Endothelial cell of umbilical vein (primary cell): ENCODE data around the gene SWI5. TPM values are rescaled to one million over a fixed set of nuclear protein-coding genes. Genes with fewer than 3 reads are reported as not detected.

Experiments
- BruUV-seq: library from RNA; stranded (reverse); fragments of 400-500 nt; replicated peaks from 2 replicates; lab custom pipeline; 2021; lab: Mats Ljungman, UMichigan
- CTCF ChIA-PET: fragments of 300-600, 350-600 bp; sonication (Branson Sonifier 250); formaldehyde crosslinking; loops from one replicate; lab custom pipeline; 2021; ENCODE audit warnings: antibody characterized with exemption, inconsistent platforms; lab: Charles Lee
- POLR2A ChIA-PET: fragments of 300-600, 350-600 bp; sonication (Branson Sonifier 250); formaldehyde crosslinking; loops from one replicate; lab custom pipeline; 2021; ENCODE audit warnings: antibody characterized with exemption, inconsistent platforms; lab: Charles Lee
- DNase-seq: peaks from one replicate; pipeline ENCODE4 v3.0.0-alpha.2; 2011; ENCODE audit warnings: low read depth, low spot score
- FAIRE-seq: peaks from 2 replicates; lab custom pipeline; 2011; peaks lifted over from hg19 to GRCh38; lab: Jason Lieb, UNC
- H2AFZ ChIP-seq: 2 replicates; pipeline ENCODE4 v1.6.0; 2012; ENCODE audit warnings: low read depth, low read length, control low read depth, inconsistent platforms
- H3K27ac ChIP-seq: 2 replicates; pipeline ENCODE4 v1.5.1; 2011; ENCODE audit warnings: low read depth, mild to moderate bottlenecking, control low read depth, low read length, moderate library complexity; ENCODE audit not compliant: insufficient read depth
- H3K27me3 ChIP-seq, 2 experiments: 2 replicates each; pipeline versions ENCODE4 v1.6.0 to v1.6.1; 2011; ENCODE audit warnings: low read length in 2 of 2, mixed read lengths in 1 of 2; ENCODE audit not compliant: control insufficient read depth in 2 of 2, insufficient read depth in 2 of 2
- H3K36me3 ChIP-seq, 2 experiments: 2 replicates in 1 of 2; 3 replicates in 1 of 2; pipeline ENCODE4 v1.5.1; 2011; ENCODE audit warnings: low read length in 2 of 2, mild to moderate bottlenecking in 1 of 2, moderate library complexity in 1 of 2; ENCODE audit not compliant: control insufficient read depth in 2 of 2, insufficient read depth in 2 of 2; ENCODE audit errors: extremely low read depth in 1 of 2
- H3K4me1 ChIP-seq: 3 replicates; pipeline ENCODE4 v1.5.1; 2011; ENCODE audit warnings: mild to moderate bottlenecking, low read length; ENCODE audit not compliant: control insufficient read depth, insufficient read depth; ENCODE audit errors: extremely low read depth
- H3K4me2 ChIP-seq: 2 replicates; pipeline ENCODE4 v1.6.1; 2011; ENCODE audit warnings: low read length, control low read depth, mixed read lengths; ENCODE audit not compliant: insufficient read depth
- H3K4me3 ChIP-seq, 3 experiments: fragments of 200-600 bp in 1 of 3; sonication (generic), shearing (Covaris generic) in 1 of 3; replicated peaks in 1 of 3; 2 replicates each; pipeline ENCODE4 v1.5.1; 2011 to 2016; ENCODE audit warnings: control low read depth in 3 of 3, low read length in 3 of 3, mild to moderate bottlenecking in 2 of 3, inconsistent platforms in 1 of 3, low read depth in 1 of 3, moderate library complexity in 1 of 3; ENCODE audit not compliant: insufficient read depth in 1 of 3
- H3K79me2 ChIP-seq: 2 replicates; pipeline ENCODE4 v1.6.0; 2012; ENCODE audit warnings: low read length, inconsistent platforms; ENCODE audit not compliant: control insufficient read depth, insufficient read depth
- H3K9ac ChIP-seq: replicated peaks from 2 replicates; pipeline ENCODE3; 2011; ENCODE audit warnings: low read length, control low read depth; ENCODE audit not compliant: insufficient read depth; ENCODE audit errors: extremely low read depth
- H3K9me1 ChIP-seq: replicated peaks from 3 replicates; pipeline ENCODE4 v1.6.0; 2011; ENCODE audit warnings: mild to moderate bottlenecking, low read length; ENCODE audit not compliant: control insufficient read depth, insufficient read depth; ENCODE audit errors: extremely low read depth
- H3K9me3 ChIP-seq: replicated peaks from 2 replicates; pipeline ENCODE4 v1.5.1; 2012; ENCODE audit warnings: low read length, inconsistent platforms; ENCODE audit not compliant: control insufficient read depth, insufficient read depth
- H4K20me1 ChIP-seq: replicated peaks from 2 replicates; pipeline ENCODE3; 2011; ENCODE audit warnings: mild to moderate bottlenecking, low read length; ENCODE audit not compliant: control insufficient read depth, insufficient read depth; ENCODE audit errors: extremely low read depth
- EZH2 ChIP-seq: IDR thresholded peaks from 2 replicates; pipeline ENCODE4 v1.6.1; 2012; ENCODE audit warnings: borderline replicate concordance, low read depth, mild to moderate bottlenecking, moderate library complexity, low read length, inconsistent platforms; ENCODE audit not compliant: severe bottlenecking
- FOS ChIP-seq: IDR thresholded peaks from 2 replicates; pipeline ENCODE4 v1.6.1; 2011; ENCODE audit warnings: mild to moderate bottlenecking, low read length, moderate library complexity, borderline replicate concordance; ENCODE audit not compliant: insufficient read depth
- GATA2 ChIP-seq: IDR thresholded peaks from 2 replicates; pipeline ENCODE4 v1.7.0; 2011; ENCODE audit warnings: low read depth, mild to moderate bottlenecking, moderate library complexity, mixed read lengths, low read length; ENCODE audit not compliant: insufficient read length, insufficient read depth
- JUN ChIP-seq: IDR thresholded peaks from 2 replicates; pipeline ENCODE4 v1.6.1; 2011; ENCODE audit warnings: borderline replicate concordance, low read depth; ENCODE audit not compliant: insufficient read length, insufficient read depth
- MYC ChIP-seq: IDR thresholded peaks from one replicate; pipeline ENCODE4 v1.6.1; 2011; ENCODE audit warnings: mild to moderate bottlenecking, low read depth, low read length
- POLR2A ChIP-seq: IDR thresholded peaks from 2 replicates; pipeline ENCODE4 v1.6.1; 2012; ENCODE audit warnings: low read depth, mild to moderate bottlenecking, control low read depth, low read length
- POLR2AphosphoS5 ChIP-seq: IDR thresholded peaks from 2 replicates; pipeline ENCODE4 v1.6.1; 2012; ENCODE audit warnings: low read depth, mild to moderate bottlenecking, control low read depth, low read length, moderate library complexity; ENCODE audit not compliant: insufficient read depth
- dilution Hi-C: fragments of 300-500 bp; cut with MboI; formaldehyde crosslinking; loops from one replicate; pipeline ENCODE4 v1.15.0; 2019; ENCODE audit warnings: low sequenced_read_pairs; ENCODE audit not compliant: extremely low pct_ligation_motif_present
- intact Hi-C: fragments of 100-400 bp; cut with micrococcal nuclease; formaldehyde crosslinking; loops from one replicate; pipeline ENCODE4 v1.10.0; 2022
- polyA plus RNA-seq, 4 experiments: library from polyadenylated mRNA; depleted of rRNA in 3 of 4; stranded (reverse) in 3 of 4; unstranded in 1 of 4; fragments of >200 nt; gene quantifications; 2 replicates each; pipeline versions ENCODE4 v1.2.1 to v1.2.3, GENCODE V29; 2011 to 2012; ENCODE audit warnings: missing spikeins in 1 of 4
- total RNA-seq: library from RNA; stranded (reverse); gene quantifications from 2 replicates; pipeline ENCODE4 v1.2.3, GENCODE V29; 2021
- TF ChIP-seq, protein P1 (sequence below), 2 donors: IDR thresholded peaks; 1 replicate in 1 of 2; 2 replicates in 1 of 2; pipeline ENCODE4 v1.5.1; 2011; ENCODE audit warnings: low read length in 2 of 2, mild to moderate bottlenecking in 2 of 2, moderate library complexity in 2 of 2, control low read depth in 1 of 2, inconsistent platforms in 1 of 2, low read depth in 1 of 2; ENCODE audit not compliant: insufficient read depth in 1 of 2; ENCODE audit errors: extremely low read depth in 1 of 2
- TF ChIP-seq, protein P2 (sequence below): IDR thresholded peaks from 2 replicates; pipeline ENCODE4 v1.6.1; 2011; ENCODE audit not compliant: insufficient read depth, insufficient read length

The SWI5 gene
- total and polyA plus RNA-seq, 2 donors (not counting 3 experiments of a cell fraction or from before 2014, with no cell fraction given): 21.2 to 58.0 TPM

DNA sequence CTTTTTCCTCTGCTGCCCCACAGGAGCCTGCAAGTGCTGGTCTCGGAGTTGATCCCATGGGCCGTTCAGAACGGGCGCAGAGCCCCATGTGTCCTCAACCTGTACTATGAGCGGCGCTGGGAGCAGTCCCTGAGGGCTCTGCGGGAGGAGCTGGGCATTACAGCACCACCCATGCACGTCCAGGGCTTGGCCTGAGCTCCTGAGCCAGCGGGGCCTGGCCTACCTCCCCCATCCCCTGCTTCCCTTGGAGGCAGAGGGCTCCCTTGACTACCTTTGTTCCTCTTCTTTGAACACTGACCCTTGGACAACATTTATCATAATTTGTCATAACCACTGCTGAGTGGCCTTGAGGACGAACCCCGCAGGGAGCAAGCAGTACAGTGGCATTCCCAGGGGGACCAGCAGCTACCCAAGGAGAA is 57.4 kb downstream of the SWI5 start:
- ChIA-PET POLR2A (interaction anchor here (0.6 kb wide), 1 partner anchor 38 kb away, joined by 4 read pairs; no protein-coding TSS in a partner anchor), CTCF (interaction anchor here (1.0 to 2.8 kb wide), 2 partner anchors 38 to 140 kb away, joined by 3 to 11 read pairs; no protein-coding TSS in a partner anchor)
- no TSS peak for BruUV-seq
- no peaks in the 10 kb centered on the region for H3K9me3 ChIP-seq
- no peak for FAIRE-seq
- H3K36me3 ChIP-seq: peaks cover 0 to 8% of the 10 kb centered on the region in 2 experiments
- H3K4me2 ChIP-seq: no peak overlapping the region
- TF ChIP-seq, protein P1, sequence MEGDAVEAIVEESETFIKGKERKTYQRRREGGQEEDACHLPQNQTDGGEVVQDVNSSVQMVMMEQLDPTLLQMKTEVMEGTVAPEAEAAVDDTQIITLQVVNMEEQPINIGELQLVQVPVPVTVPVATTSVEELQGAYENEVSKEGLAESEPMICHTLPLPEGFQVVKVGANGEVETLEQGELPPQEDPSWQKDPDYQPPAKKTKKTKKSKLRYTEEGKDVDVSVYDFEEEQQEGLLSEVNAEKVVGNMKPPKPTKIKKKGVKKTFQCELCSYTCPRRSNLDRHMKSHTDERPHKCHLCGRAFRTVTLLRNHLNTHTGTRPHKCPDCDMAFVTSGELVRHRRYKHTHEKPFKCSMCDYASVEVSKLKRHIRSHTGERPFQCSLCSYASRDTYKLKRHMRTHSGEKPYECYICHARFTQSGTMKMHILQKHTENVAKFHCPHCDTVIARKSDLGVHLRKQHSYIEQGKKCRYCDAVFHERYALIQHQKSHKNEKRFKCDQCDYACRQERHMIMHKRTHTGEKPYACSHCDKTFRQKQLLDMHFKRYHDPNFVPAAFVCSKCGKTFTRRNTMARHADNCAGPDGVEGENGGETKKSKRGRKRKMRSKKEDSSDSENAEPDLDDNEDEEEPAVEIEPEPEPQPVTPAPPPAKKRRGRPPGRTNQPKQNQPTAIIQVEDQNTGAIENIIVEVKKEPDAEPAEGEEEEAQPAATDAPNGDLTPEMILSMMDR (IDR thresholded peaks at IDR 0.05; ENCODE audit: extremely low read depth in 1 of 2, insufficient read depth in 1 of 2, low read depth in 1 of 2, low read length in 2 of 2): no peak
- TF ChIP-seq JUN (no peak), MYC (no peak), POLR2A (no peak), EZH2 (no peak), GATA2 (no peak), FOS (no peak), POLR2AphosphoS5 (no peak)
- TF ChIP-seq, protein P2, sequence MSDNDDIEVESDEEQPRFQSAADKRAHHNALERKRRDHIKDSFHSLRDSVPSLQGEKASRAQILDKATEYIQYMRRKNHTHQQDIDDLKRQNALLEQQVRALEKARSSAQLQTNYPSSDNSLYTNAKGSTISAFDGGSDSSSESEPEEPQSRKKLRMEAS: no peak
- no peaks in the 10 kb centered on the region for H3K9me1 ChIP-seq
- no peak for DNase-seq
- no peak overlapping the region for H3K9ac ChIP-seq
- no peaks in the 10 kb centered on the region for H3K79me2 ChIP-seq
- no peak overlapping the region for H3K27ac ChIP-seq
- no peaks in the 10 kb centered on the region for H4K20me1 ChIP-seq
- H3K4me3 ChIP-seq: no peak overlapping the region
- no peak overlapping the region for H2AFZ ChIP-seq
- no peaks in the 10 kb centered on the region for H3K4me1 ChIP-seq
- intact Hi-C loops (no loop called here), dilution Hi-C loops (no loop called here)
- no peaks in the 10 kb centered on the region for H3K27me3 ChIP-seq
